NT2/D1 (cell line): Measurements from ENCODE around the gene RANBP1.

Source experiments
- DNase-seq: peaks from one replicate; pipeline ENCODE4 v3.0.0-alpha.2; 2011; ENCODE audit warnings: low read depth, low spot score
- H3K27me3 ChIP-seq: 2 replicates; pipeline ENCODE4 v1.6.0; 2011; ENCODE audit warnings: mild to moderate bottlenecking; ENCODE audit not compliant: insufficient read length, insufficient read depth
- H3K36me3 ChIP-seq: 2 replicates; pipeline ENCODE4 v1.6.1; 2011; ENCODE audit warnings: mild to moderate bottlenecking, low read length, mixed read lengths; ENCODE audit not compliant: insufficient read depth, insufficient read length
- H3K4me1 ChIP-seq: 2 replicates; pipeline ENCODE4 v1.5.1; 2011; ENCODE audit not compliant: insufficient read depth, insufficient read length
- H3K4me3 ChIP-seq: 2 replicates; pipeline ENCODE4 v1.5.1; 2011; ENCODE audit warnings: low read depth; ENCODE audit not compliant: insufficient read length
- H3K9ac ChIP-seq: 2 replicates; pipeline ENCODE4 v1.6.0; 2011; ENCODE audit warnings: low read depth; ENCODE audit not compliant: insufficient read length
- H3K9me3 ChIP-seq: 2 replicates; pipeline ENCODE4 v1.5.1; 2011; ENCODE audit warnings: mild to moderate bottlenecking, low read length; ENCODE audit not compliant: insufficient read depth
- SUZ12 ChIP-seq: IDR thresholded peaks from 2 replicates; pipeline ENCODE4 v1.6.1; 2011; ENCODE audit not compliant: insufficient read length, insufficient read depth; ENCODE audit errors: extremely low read depth
- YY1 ChIP-seq: IDR thresholded peaks from 2 replicates; pipeline ENCODE4 v1.6.1; 2011; ENCODE audit not compliant: insufficient read length, insufficient read depth
- ZNF274 ChIP-seq: IDR thresholded peaks from 2 replicates; pipeline ENCODE4 v1.6.1; 2011; ENCODE audit warnings: mild to moderate bottlenecking, low read depth, low read length

RANBP1 gene

DNA sequence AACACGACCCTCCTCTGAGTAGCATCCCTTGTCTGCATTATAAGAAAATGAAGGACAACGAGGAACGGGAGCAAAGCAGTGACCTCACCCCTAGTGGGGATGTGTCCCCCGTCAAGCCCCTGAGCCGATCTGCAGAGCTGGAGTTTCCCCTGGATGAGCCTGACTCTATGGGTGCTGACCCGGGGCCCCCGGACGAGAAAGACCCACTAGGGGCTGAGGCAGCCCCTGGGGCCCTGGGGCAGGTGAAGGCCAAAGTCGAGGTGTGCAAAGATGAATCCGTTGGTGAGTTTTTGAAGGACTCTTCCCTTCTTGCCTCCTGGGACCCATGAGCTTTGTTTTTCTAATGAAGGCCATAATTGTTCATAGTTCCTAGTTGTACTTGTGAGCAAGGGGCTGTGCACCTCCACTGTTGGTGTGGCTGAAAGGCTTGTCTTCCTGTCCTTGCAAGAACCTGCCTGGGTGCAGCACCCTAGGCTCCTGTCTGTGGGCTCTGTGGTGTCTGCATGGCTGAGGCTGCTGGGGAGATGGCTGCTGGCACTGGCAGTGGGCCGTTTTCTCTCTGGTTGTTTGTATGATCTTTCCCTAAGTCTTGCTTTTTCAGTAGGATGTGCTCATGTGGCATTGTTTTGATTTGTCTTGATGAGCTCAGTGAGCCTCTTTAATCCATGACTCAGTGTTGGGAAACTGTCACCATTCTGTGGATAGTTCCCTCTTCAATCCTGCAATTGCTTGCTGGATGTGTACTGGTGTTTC, 25.8 kb upstream of the RANBP1 start:
- Histone ChIP-seq H3K9me3 (no peaks in the 10 kb centered on the region), H3K4me1 (no peaks in the 10 kb centered on the region), H3K4me3 (no peak overlapping the region), H3K36me3 (peaks cover 98% of the 10 kb centered on the region), H3K27me3 (no peaks in the 10 kb centered on the region), H3K9ac (no peak overlapping the region)
- TF ChIP-seq YY1 (no peak), SUZ12 (no peak), ZNF274 (no peak)
- DNase-seq = no peak

DNA sequence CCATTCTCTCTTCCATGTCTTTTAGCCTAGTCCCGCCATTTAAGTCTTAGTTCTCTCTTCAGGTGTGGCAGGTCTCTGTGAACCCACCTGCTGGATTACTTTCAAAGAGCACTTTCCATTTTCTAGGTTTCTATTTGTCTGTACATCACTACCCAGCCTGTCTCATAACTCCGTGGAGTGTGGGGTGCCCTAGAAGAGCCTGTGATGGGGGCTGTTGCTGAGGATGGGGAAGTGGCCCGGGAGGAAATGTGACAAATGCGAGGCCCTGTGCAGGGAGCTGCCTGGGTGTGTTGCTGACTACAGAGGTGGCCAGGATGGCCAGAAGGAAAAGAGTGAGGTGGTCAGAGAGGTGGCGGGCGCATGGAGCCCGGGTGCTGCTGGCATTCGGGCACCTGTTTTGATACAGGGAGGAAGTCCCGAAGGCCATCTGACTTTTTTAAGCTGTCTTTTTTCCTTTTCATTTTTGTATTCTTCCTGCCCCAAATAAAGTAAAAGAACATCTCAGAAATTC, 25.1 kb upstream of the RANBP1 start:
- DNase-seq = no peak
- Histone ChIP-seq H3K27me3 (no peaks in the 10 kb centered on the region), H3K36me3 (peaks cover 98% of the 10 kb centered on the region), H3K9me3 (no peaks in the 10 kb centered on the region), H3K4me3 (no peak overlapping the region), H3K9ac (no peak overlapping the region), H3K4me1 (no peaks in the 10 kb centered on the region)
- TF ChIP-seq YY1 (no peak), ZNF274 (no peak), SUZ12 (no peak)

DNA sequence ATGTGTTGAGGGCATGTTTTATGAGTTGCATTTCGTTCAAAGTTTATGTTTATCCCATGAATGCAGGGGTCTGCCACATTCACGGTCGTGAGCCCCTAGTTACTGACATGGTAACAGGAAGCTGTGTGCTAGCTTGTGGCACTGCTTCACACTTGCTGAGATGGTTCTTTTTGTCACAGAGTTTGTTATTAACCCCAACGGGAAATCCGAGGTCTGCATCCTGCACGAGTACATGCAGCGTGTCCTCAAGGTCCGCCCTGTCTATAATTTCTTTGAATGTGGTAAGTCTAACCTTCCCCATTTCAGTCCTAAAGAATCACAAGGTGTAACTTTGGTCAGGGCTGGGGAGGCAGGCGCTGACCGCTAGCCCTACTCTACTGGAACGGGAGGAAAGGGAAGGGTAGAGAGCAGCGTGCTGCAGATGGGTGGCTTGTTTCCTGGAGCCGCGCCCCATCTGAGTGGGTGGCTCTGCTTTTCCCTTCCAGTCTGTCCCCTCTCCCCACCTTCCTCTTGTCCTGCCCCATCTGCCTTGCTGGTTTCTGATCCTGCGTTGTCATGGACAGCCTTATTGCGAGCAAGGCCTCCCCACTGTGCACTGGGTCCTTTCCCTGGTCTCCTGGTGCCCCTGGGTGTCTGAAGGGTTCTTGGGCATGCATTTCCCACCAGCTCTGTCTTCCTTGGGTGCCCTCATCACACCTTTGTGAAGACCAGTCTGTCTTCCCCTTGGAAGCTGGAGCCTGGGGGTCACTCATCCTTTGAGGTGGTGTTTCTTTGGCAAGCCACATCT, 24.0 kb upstream of the RANBP1 start:
- no peak for DNase-seq
- peaks cover 98% of the 10 kb centered on the region for H3K36me3 ChIP-seq
- H3K9ac ChIP-seq = no peak overlapping the region

DNA sequence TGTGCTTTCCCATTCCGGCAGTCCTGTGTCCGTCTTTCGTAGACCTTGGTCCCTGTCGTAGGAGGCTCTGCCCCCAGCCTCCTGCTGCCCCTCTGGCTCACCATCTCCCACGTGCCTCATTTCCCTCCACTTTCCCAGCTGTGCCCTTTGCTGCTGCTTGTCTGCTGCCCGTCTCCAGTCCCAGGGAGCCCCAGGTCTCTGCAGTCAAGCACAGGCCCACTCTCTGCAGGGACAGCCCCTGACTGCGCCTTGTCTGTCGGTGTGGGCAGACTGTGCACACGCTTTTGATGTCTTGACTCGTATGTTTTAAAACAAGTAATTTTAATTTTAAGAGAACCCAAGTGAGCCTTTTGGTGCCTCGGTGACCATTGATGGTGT, 23.4 kb upstream of the RANBP1 start:
- DNase-seq = no peak
- H3K27me3 ChIP-seq = no peaks in the 10 kb centered on the region
- no peaks in the 10 kb centered on the region for H3K9me3 ChIP-seq
- no peak overlapping the region for H3K4me3 ChIP-seq
- peaks cover 97% of the 10 kb centered on the region for H3K36me3 ChIP-seq
- TF ChIP-seq ZNF274 (no peak), SUZ12 (no peak), YY1 (no peak)
- no peak overlapping the region for H3K9ac ChIP-seq
- no peaks in the 10 kb centered on the region for H3K4me1 ChIP-seq

More for the DNA sequence above, 24.0 kb upstream of the RANBP1 start:
- no peak for TF ChIP-seq ZNF274
- TF ChIP-seq YY1 = no peak
- no peaks in the 10 kb centered on the region for H3K4me1 ChIP-seq
- H3K9me3 ChIP-seq = no peaks in the 10 kb centered on the region
- H3K27me3 ChIP-seq = no peaks in the 10 kb centered on the region
- no peak overlapping the region for H3K4me3 ChIP-seq

DNA sequence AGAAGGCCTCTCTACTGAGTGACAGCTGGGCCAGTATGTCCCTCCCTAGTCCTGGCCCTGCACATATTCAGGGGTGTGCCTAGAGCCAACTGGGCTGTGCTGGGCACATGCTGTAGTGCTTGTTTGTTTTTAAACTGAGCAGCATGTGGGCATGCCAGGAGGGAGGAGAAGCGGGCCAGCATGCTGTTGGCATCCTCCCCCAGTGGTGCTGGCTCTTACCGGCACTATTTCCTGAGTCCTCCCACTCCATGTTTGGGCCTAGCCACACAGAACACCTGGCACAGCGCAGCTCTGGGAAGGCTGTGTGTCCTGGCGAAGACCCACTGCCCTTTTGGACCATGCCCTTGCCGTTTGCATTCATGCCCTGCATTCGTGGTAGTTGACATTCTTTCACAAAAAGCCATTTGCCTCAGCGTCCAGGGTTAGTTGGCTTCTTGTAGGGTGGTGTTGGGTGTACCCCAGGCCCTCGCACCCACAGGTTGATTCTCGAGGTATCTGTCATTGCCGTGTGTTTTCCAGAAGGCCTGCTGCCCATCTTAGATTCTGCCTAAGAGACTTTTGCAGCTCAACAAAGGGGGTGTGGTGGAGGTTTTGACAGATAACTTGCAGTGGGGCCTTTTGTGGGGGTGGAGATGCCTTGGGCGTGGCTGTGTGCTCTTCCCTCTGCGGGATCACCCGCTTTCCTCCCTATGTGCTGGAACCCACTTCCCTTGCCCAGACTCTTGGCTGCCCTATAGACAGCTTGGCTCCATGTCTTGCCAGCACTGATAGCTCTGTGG, 22.3 kb upstream of the RANBP1 start:
- Histone ChIP-seq H3K9me3 (no peaks in the 10 kb centered on the region), H3K36me3 (peaks cover 91% of the 10 kb centered on the region), H3K4me3 (no peak overlapping the region), H3K4me1 (no peaks in the 10 kb centered on the region), H3K27me3 (no peaks in the 10 kb centered on the region), H3K9ac (no peak overlapping the region)
- no peak for DNase-seq
- no peak for TF ChIP-seq ZNF274
- no peak for TF ChIP-seq YY1
- no peak for TF ChIP-seq SUZ12

DNA sequence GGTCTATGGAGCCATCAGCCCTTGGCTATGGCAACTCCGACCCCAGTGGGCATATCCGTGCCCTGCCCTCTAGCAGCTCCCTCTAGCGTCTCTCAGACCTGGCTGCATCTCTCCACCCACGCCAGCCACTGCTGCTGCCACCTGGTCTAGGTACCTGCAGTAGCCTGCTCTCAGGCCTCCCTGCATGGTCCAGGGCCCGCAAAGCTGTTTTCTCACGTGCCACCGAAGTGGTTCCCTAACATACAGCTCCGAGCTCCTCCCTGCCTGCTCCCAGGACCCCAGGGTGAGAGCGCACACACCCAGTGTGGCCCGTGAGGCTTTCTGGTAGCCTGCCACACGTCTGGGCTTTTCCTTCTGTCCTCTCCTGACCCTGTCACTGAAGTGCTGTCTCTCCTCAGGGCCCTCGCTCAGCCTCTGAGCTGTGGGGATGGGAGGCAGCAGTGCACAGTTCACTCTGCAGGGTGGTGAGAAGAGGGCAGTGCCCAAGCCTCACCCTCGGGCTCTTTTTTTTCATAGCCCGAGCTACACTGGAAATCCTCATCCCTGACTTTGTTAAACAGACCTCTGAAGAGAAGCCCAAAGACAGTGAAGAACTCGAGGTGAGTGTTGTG, 21.6 kb upstream of the RANBP1 start:
- Histone ChIP-seq H3K27me3 (no peaks in the 10 kb centered on the region), H3K36me3 (peaks cover 91% of the 10 kb centered on the region)
- TF ChIP-seq YY1 (no peak), SUZ12 (no peak), ZNF274 (no peak)

DNA sequence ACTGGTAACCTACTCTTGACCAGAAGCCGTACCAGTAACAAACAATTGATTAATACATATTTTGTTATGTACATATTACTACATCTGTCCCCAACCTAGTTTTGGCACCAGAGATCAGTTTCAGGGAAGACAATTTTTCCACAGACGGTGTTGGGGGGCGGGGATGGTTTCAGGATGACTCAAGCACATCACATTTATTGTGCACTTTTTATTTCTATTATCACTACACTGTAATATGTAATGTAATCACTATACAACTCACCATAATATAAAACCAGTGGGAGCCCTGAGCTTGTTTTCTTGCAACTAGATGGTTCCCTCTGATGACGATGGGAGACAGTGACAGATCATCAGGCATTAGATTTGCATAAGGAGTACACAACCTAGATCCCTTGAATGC, 20.4 kb upstream of the RANBP1 start:
- Histone ChIP-seq H3K9me3 (no peaks in the 10 kb centered on the region), H3K4me1 (peaks cover 2% of the 10 kb centered on the region), H3K36me3 (peaks cover 90% of the 10 kb centered on the region), H3K9ac (no peak overlapping the region), H3K4me3 (no peak overlapping the region), H3K27me3 (no peaks in the 10 kb centered on the region)
- no peak for TF ChIP-seq ZNF274
- no peak for TF ChIP-seq YY1
- TF ChIP-seq SUZ12 = no peak
- no peak for DNase-seq

More for the DNA sequence above, 21.6 kb upstream of the RANBP1 start:
- no peaks in the 10 kb centered on the region for H3K9me3 ChIP-seq
- no peak overlapping the region for H3K4me3 ChIP-seq
- no peak overlapping the region for H3K9ac ChIP-seq
- H3K4me1 ChIP-seq = no peaks in the 10 kb centered on the region
- DNase-seq = no peak
